Retinal pigment epithelial cell (primary cell): ENCODE data around the gene CDH16.

Experiments used
- DNase-seq: peaks from one replicate; pipeline ENCODE4 v3.0.0-alpha.2; 2010; ENCODE audit warnings: low read depth
- H3K4me3 ChIP-seq: 2 replicates; pipeline ENCODE4 v1.5.1; 2011; ENCODE audit warnings: mild to moderate bottlenecking, low read length, control low read depth, moderate library complexity
- TF ChIP-seq, protein P1 (sequence below): conservative IDR thresholded peaks from 2 replicates; pipeline ENCODE4 v1.5.1; 2011; ENCODE audit warnings: low read depth, low read length, control low read depth, inconsistent platforms

The CDH16 gene

DNA sequence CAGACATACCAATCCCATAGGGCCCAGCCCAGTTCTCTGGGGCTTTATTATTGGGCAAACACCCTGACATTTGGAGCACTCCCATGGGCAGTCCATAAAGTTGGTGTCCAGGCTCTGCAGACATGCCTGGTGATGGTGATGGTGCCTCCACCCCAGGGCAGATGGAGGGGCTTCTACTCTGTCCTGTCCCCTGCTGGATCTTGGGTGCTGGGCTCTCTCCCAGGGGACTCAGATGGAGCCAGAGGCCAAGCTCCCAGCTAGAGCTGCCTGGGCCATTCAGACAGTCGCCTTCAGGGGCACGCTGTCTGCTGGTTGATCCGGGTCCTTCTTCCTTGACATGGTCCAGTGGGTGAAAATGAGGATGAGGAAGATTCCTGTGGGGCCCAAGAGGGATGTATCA is 10.6 kb downstream of the CDH16 start:
- TF ChIP-seq, protein P1, sequence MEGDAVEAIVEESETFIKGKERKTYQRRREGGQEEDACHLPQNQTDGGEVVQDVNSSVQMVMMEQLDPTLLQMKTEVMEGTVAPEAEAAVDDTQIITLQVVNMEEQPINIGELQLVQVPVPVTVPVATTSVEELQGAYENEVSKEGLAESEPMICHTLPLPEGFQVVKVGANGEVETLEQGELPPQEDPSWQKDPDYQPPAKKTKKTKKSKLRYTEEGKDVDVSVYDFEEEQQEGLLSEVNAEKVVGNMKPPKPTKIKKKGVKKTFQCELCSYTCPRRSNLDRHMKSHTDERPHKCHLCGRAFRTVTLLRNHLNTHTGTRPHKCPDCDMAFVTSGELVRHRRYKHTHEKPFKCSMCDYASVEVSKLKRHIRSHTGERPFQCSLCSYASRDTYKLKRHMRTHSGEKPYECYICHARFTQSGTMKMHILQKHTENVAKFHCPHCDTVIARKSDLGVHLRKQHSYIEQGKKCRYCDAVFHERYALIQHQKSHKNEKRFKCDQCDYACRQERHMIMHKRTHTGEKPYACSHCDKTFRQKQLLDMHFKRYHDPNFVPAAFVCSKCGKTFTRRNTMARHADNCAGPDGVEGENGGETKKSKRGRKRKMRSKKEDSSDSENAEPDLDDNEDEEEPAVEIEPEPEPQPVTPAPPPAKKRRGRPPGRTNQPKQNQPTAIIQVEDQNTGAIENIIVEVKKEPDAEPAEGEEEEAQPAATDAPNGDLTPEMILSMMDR, result no peak
- no peak overlapping the region for H3K4me3 ChIP-seq

DNA sequence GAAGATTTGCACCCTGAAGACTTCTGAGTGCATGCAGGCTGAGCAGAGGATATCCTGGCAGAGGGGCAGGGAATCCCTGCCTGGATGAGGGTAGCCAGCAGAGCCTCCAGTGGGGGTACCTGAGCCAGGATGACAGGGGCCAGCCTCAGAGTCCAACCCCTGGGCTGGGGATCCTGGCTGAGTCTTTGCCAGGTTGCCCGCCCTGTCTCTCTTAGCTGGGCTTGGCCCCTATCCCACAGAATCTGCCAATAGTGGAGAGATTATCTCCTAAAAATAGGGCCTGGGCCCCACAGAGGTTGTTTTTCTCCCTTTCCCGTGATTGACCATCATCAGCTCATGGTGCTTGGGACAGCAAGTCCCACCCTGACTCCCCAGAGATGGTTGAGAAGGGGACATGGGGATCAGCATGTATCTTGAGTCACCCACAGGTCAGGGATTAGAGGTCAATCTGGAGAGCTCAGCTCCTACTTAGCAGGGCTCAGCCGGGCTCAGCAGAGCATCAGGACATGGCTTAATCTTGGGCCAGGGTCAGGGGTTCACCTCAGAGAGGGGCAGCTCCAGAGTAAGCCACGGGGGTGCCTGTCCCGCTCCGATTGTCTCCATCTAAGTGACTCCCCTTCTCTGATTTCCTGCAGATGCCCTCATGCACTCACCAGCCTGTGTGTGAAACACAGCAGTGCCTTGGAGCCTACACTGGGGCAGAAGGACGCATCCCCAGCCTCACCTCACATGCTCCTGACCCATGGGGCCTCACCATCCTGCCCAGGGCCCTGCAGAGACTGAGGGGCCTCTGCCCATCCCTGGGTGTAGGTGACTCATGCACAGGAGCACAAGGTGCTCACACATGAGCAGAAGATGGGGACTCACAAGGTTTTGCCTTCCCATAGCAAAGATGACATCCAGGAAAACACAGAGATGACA is 11.5 kb downstream of the CDH16 start:
- TF ChIP-seq, protein P1, result no peak
- H3K4me3 ChIP-seq, result no peak overlapping the region
- DNase-seq, result no peak

More for the DNA sequence above, 10.6 kb downstream of the CDH16 start:
- no peak for DNase-seq

DNA sequence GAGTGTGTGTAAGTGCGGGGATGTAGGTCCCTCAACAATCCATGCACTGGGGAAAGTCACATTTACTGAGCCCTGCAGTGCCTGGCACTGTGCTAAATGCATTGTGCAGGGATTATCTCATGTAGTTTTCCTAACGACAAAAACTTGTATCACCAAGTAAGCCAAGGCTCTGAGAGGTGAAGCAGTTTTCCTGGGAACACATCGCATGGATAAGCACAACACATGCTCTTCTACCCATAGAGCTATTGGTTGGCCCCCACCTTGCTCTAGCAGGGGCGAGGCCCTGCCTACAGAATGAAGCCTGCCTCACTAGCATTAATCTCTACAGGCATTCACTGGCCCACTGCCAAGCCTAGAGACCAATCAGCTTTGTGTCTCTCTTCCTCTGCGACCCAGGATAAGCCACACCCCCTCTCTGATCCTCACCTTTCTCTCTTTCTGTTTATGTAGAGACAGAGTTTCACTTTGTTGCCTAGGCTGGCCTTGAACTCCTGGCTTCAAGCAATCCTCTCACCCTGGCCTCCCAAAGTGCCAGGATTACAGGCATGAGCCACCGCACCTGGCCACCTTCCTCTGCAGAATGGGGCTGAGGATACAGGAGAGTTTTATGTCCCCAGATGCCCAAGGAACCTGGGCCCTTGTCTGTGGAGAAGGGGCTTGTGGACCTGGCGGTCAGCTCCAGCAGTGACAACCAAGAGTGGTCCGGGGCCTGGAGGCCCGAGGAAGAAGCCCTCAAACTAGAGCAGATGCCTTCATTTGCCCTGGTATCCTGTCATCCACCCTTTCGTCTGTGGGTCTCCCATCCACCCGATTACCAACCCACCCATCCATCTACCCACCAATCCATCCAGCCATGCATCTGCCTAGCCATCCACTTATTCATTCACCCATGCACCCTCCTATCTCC is 12.8 kb downstream of the CDH16 start:
- TF ChIP-seq, protein P1, result no peak
- DNase-seq, result peak; percentile 98
- H3K4me3 ChIP-seq, result no peak overlapping the region

DNA sequence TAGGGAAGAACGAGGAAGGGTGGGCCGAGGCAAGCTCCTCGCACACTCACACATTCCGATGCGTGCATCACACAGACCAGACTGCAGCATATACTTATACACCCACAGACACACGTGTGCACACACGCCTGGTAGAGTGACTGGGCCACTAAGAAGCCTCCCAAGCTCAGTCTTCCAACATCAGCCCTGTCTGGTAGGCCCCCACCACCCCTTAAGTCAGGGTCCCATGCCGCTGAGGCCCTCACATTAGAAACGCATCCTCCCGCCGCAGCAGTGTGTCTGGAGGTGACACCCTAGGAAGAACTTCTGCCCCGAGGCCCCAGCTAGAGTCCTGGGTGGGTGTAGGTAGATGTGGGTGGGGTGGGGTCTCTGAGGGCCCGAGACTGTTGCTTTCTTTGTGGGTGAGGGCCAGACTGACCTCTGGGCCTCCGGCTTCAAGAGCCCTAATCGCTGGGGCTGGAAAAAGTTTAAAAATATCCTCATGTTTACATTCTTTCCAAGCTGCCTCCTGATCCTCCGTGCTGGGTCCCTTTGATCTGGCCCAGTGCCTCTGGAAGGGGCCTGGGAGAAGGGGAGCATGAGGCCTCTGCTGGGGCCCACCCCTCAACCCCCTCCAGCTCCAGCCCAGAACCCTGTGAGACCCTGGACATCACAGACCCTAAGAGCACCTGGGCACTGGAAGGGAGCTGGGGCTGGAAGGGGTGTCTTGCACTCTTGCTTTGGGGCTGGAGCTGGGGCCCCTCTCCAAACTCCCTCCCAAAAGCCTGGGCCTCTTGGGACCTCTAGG is 13.6 kb downstream of the CDH16 start:
- no peak overlapping the region for H3K4me3 ChIP-seq
- no peak for DNase-seq
- TF ChIP-seq, protein P1, result no peak

DNA sequence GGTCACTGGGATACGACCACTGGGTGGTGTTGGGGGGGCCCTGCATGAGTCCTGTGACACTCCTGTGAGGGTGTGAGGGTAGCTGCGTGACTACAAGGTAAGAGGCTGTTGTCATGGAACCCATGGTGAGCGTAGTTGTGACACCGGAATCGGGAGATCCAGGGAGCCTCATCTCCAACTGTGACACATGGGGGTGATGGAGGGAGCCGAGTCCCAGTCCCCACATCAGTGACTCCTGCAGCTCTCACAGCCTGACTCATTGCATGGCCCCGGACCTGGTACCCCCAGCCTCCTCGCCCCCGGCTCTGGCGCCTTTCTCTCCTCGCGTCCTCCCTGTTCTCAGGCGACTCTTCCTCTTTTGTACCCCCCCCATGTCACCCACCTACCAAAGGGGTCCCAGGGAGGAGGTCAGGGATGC is 14.2 kb downstream of the CDH16 start:
- TF ChIP-seq, protein P1, result no peak
- no peak for DNase-seq
- H3K4me3 ChIP-seq, result no peak overlapping the region

DNA sequence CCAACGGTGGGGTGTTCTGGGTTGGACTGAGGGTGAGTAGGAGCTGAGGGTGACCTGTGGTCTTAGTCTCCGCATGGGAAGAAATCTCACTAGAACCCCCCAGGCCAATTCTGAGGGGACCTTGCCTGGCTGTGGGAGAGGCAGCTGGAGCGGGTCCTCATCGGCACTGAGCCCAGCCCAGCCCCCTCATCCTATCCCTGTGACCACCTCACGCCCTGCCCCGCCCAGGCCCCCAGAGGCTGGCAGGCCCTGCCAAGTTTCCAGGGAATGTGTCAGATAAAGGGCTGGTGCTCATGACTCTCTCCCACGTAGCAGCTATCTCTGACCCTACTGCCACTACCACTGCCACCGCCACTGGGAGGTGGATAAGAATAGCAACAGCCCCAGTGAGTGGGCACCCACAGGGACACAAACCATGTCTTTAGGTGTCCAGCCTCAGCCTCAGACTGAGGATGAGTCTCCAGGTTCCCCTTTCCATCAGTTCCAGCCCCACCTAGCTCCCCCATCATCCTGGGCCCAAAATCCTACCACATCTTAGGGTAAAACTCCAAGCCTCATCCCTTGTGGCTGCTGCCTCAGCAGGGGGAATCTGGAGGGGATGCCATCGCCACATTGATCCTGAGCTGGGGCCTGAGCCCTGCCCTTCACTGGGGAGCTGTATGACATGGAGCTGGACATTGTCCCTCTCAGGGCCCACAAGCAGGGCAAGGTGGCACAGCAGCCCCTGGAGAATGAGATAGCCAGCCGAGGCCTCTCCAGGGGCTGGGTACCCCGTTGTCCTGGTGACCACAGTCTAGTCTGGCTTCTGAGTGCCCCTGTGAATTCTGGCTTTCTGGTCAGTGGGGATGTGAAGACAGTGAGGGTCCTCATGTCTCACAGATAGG is 14.9 kb downstream of the CDH16 start:
- H3K4me3 ChIP-seq, result no peak overlapping the region
- DNase-seq, result no peak
- TF ChIP-seq, protein P1, result no peak
